ENCODE data around the gene LYZL1.
"Not testable (repeated sequence)": the region's sequence is repeated elsewhere in the genome, so short reads cannot be mapped to it uniquely, and the experiment has no call there.

DNA sequence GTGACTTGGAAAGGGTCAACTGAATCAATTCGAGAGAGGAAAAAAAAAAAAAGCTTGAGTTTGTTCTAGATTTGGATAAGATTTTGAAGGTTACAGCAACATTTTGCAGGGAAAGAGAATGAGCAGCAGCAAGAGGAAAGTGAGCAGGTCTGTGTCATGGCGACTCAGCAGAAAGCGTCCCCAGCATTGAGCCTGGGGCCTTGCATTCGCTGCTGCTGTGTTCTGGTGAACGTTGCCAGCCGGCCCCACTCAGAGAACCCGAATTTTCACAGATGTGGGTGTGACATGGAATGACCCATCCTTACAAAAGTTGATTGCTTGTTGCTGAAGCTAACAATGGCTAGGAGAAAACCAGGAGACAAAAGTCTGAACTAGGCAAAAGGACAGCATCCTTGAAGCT is 21.6 kb downstream of the LYZL1 start:
- TF ChIP-seq, protein P1, sequence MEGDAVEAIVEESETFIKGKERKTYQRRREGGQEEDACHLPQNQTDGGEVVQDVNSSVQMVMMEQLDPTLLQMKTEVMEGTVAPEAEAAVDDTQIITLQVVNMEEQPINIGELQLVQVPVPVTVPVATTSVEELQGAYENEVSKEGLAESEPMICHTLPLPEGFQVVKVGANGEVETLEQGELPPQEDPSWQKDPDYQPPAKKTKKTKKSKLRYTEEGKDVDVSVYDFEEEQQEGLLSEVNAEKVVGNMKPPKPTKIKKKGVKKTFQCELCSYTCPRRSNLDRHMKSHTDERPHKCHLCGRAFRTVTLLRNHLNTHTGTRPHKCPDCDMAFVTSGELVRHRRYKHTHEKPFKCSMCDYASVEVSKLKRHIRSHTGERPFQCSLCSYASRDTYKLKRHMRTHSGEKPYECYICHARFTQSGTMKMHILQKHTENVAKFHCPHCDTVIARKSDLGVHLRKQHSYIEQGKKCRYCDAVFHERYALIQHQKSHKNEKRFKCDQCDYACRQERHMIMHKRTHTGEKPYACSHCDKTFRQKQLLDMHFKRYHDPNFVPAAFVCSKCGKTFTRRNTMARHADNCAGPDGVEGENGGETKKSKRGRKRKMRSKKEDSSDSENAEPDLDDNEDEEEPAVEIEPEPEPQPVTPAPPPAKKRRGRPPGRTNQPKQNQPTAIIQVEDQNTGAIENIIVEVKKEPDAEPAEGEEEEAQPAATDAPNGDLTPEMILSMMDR (IDR thresholded peaks at IDR 0.05) = not testable (repeated sequence)
- TF ChIP-seq ZFX (IDR thresholded peaks at IDR 0.05; ENCODE audit: borderline replicate concordance) = not testable (repeated sequence)

Data from 22Rv1 (cell line).